Glutamatergic neuron (in vitro differentiated cells): ENCODE data around the gene FAH. TPM values are rescaled to one million over a fixed set of nuclear protein-coding genes. Genes with fewer than 3 reads are reported as not detected.
A peak's percentile ranks its signal among the peaks of the same experiment; 100 is the strongest.

Experiments
- DNase-seq: peaks from one replicate; pipeline ENCODE4 v3.0.0; 2022
- H3K27ac Mint-ChIP-seq: one replicate; pipeline ENCODE4 v1.8.0; 2020; ENCODE audit warnings: mild to moderate bottlenecking, mixed read lengths, inconsistent platforms; ENCODE audit not compliant: unreplicated experiment
- H3K27me3 Mint-ChIP-seq: one replicate; pipeline ENCODE4 v1.8.0; 2020; ENCODE audit warnings: mild to moderate bottlenecking, moderate library complexity, mixed read lengths, inconsistent platforms; ENCODE audit not compliant: unreplicated experiment
- H3K36me3 Mint-ChIP-seq: one replicate; pipeline ENCODE4 v1.8.0; 2020; ENCODE audit warnings: mild to moderate bottlenecking, mixed read lengths, inconsistent platforms; ENCODE audit not compliant: unreplicated experiment
- H3K4me1 Mint-ChIP-seq: one replicate; pipeline ENCODE4 v1.8.0; 2020; ENCODE audit warnings: mild to moderate bottlenecking, low read depth, mixed read lengths, inconsistent platforms; ENCODE audit not compliant: unreplicated experiment
- H3K4me3 Mint-ChIP-seq: one replicate; pipeline ENCODE4 v1.8.0; 2020; ENCODE audit warnings: mild to moderate bottlenecking, mixed read lengths, inconsistent platforms; ENCODE audit not compliant: unreplicated experiment
- H3K9me3 Mint-ChIP-seq: one replicate; pipeline ENCODE4 v1.8.0; 2020; ENCODE audit warnings: mild to moderate bottlenecking, moderate library complexity, mixed read lengths, inconsistent platforms; ENCODE audit not compliant: unreplicated experiment
- total RNA-seq: library from RNA; stranded (reverse); fragmentation: NEBNext Ultra II Directional; extraction: Animal tissue kit (Norgen Biotek cat#: 25700); gene quantifications from one replicate; pipeline ENCODE4 v1.2.1, GENCODE V29; 2021; ENCODE audit not compliant: unreplicated experiment
- TF ChIP-seq, protein P1 (sequence below): fragments of 200-600 bp; sonication (generic); IDR thresholded peaks from one replicate; pipeline ENCODE4 v1.5.0; 2021; ENCODE audit not compliant: partially characterized antibody, unreplicated experiment

FAH gene
- total RNA-seq, 1 donor from 2014 or later: 3.7 TPM

DNA sequence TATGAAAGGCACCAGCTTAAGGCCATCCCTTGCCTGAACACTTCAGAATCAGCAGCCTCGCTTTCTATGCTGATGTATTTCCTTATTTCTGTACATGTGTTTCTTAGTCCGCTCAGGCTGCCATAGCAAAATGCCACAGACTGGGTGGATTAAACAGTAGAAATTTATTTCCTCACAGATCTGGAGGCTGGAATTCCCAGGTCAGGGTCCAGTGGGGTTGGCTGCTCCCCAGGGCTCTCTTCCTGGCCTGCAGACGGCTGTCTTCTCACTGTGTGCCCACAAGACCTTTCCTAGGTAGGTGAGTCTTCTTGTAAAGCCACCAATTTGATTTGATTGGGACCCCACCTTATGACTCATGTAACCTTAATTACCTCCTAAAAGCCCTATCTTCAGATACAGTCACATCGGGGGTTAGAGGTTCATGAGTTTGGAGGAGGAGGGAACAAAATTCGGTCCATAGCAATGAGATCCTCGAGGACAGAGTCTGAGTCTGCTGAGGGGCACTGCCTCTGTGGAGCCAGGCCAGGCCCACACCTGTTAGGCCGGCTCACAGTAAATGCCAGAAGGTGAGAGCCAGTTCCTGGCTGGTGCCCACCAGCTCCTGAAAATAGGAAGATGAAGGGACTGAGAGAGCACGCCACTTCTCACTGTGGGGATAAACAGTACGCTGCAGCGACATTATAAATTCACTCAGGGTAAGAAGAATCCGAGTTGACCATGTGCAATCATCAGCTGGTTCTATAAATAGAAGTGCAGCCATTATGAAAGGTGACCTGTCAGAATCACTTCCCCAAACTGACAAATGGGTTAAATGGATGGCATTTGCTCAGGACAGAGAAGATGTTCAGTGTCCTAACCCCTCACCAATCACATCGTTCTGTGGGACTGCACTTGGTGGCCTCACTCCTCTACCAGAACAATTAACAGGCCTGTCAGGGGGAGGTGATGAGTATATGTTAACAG, 58.1 kb downstream of the FAH start:
- peaks cover 1% of the 10 kb centered on the region for H3K27me3 Mint-ChIP-seq
- peaks cover 19% of the 10 kb centered on the region for H3K4me1 Mint-ChIP-seq
- H3K36me3 Mint-ChIP-seq: no peaks in the 10 kb centered on the region
- no peak for DNase-seq
- no peak overlapping the region for H3K4me3 Mint-ChIP-seq
- TF ChIP-seq, protein P1, sequence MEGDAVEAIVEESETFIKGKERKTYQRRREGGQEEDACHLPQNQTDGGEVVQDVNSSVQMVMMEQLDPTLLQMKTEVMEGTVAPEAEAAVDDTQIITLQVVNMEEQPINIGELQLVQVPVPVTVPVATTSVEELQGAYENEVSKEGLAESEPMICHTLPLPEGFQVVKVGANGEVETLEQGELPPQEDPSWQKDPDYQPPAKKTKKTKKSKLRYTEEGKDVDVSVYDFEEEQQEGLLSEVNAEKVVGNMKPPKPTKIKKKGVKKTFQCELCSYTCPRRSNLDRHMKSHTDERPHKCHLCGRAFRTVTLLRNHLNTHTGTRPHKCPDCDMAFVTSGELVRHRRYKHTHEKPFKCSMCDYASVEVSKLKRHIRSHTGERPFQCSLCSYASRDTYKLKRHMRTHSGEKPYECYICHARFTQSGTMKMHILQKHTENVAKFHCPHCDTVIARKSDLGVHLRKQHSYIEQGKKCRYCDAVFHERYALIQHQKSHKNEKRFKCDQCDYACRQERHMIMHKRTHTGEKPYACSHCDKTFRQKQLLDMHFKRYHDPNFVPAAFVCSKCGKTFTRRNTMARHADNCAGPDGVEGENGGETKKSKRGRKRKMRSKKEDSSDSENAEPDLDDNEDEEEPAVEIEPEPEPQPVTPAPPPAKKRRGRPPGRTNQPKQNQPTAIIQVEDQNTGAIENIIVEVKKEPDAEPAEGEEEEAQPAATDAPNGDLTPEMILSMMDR: no peak
- no peak overlapping the region for H3K27ac Mint-ChIP-seq
- H3K9me3 Mint-ChIP-seq: no peaks in the 10 kb centered on the region

DNA sequence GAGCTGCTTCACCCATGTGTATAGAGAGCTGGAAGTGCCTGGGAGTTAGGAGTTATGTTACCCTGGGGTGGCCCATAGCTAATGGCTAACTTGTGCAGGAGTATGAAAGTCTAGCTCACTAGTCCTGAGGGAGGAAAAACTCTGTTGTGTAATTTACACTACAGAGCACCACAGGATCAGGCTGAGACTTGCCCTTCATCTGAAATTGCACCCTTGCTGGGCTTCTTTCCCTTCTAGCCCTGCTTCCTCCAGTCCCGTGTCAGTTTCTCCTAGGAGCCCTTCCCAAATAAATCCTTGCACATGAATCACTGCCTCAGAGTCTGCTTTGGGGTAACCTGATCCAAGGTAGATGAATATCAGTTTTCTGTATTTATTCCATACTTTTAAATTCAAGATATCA, 59.2 kb downstream of the FAH start:
- Mint-ChIP-seq H3K4me3 (no peak overlapping the region), H3K4me1 (peaks cover 22% of the 10 kb centered on the region), H3K27me3 (peaks cover 4% of the 10 kb centered on the region), H3K9me3 (no peaks in the 10 kb centered on the region), H3K36me3 (no peaks in the 10 kb centered on the region), H3K27ac (no peak overlapping the region)
- no peak for DNase-seq
- TF ChIP-seq, protein P1: no peak

DNA sequence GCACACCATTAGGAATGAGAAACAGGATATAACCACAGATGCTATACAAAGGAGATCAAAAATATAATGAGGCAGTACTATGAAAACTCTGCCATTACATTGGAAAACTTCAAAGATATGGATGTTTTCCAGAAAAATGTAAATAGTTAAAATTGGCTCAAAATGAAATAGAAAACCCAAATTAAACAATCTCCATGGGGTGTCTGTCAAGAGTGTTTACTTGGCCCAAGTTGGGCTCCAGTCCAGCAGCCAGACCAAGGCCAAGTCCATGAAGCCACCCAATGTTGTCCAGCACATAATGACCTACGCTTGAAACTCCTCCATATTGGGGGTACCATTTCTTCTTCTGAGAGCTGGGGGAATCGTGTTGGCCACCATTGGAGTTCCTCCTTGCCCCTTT, 62.1 kb downstream of the FAH start:
- Mint-ChIP-seq H3K27ac (no peak overlapping the region), H3K9me3 (no peaks in the 10 kb centered on the region), H3K27me3 (peaks cover 4% of the 10 kb centered on the region), H3K4me3 (no peak overlapping the region), H3K36me3 (no peaks in the 10 kb centered on the region), H3K4me1 (peaks cover 18% of the 10 kb centered on the region)
- TF ChIP-seq, protein P1: no peak
- DNase-seq: no peak

DNA sequence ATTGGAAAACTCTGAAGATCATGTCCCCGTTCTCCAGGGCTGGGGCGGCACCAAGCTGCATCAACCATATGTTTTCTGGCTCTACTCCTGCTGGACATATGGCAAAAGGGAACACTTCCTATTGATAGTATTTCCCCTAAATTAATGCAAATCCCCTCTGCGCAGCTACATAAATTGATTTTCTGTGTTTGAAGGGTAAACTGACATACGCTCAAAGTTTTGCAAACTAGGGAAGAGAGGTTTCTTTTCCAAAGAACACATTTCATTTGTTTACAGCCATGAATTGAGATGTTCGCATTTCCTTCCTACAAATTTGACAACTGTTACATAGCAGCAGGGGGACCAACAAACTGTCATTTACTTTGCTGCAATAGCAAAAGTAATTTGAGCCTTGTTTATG, 63.3 kb downstream of the FAH start:
- H3K27ac Mint-ChIP-seq: peak overlapping the region; percentile 13

DNA sequence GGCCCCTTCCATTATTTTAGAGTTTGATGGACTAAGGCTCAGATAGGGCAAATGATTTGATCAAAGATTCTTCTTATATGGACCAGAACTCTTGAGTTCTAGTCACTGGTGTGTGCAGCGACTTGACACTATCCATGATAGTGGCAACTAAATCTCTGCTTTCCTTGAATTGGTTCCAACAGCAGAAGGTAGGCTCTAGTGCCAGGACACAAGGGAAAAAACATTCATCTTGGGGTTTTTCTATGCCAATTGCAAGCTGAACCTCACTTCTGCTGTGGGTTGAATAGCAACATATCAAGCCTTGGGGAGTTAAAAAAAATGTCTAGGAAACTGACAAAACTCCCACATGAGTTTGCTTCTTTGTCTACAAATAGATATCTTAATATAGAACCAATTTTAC, 64.1 kb downstream of the FAH start:
- TF ChIP-seq, protein P1: no peak
- H3K27ac Mint-ChIP-seq: no peak overlapping the region
- no peak for DNase-seq
- H3K36me3 Mint-ChIP-seq: no peaks in the 10 kb centered on the region
- no peak overlapping the region for H3K4me3 Mint-ChIP-seq
- H3K9me3 Mint-ChIP-seq: no peaks in the 10 kb centered on the region
- H3K4me1 Mint-ChIP-seq: peaks cover 6% of the 10 kb centered on the region
- H3K27me3 Mint-ChIP-seq: peaks cover 4% of the 10 kb centered on the region

More for the DNA sequence above, 63.3 kb downstream of the FAH start:
- TF ChIP-seq, protein P1: no peak
- no peak for DNase-seq
- H3K36me3 Mint-ChIP-seq: no peaks in the 10 kb centered on the region
- peaks cover 9% of the 10 kb centered on the region for H3K4me1 Mint-ChIP-seq
- peaks cover 4% of the 10 kb centered on the region for H3K27me3 Mint-ChIP-seq
- H3K9me3 Mint-ChIP-seq: no peaks in the 10 kb centered on the region
- peak overlapping the region; percentile 39 for H3K4me3 Mint-ChIP-seq
